K562 (cell line): ENCODE data around the gene PIGV. TPM values are rescaled to one million over a fixed set of nuclear protein-coding genes. Genes with fewer than 3 reads are reported as not detected.

Experiments
- BCLAF1 ChIP-seq, 2 experiments: fragments of 450-650 bp in 1 of 2; IDR thresholded peaks; 2 replicates each; pipeline ENCODE4 v1.6.1; 2011 to 2017; ENCODE audit warnings: low read depth in 2 of 2, antibody characterized with exemption in 1 of 2, borderline replicate concordance in 1 of 2, low read length in 1 of 2, mild to moderate bottlenecking in 1 of 2, mixed read lengths in 1 of 2; ENCODE audit not compliant: control insufficient read depth in 1 of 2
- BRCA1 ChIP-seq, 2 experiments: fragments of 450-650 bp in 1 of 2; sonication (generic) in 1 of 2; formaldehyde crosslinking in 1 of 2; IDR thresholded peaks; 2 replicates each; pipeline versions ENCODE4 v1.5.0 to v1.6.1; 2017 to 2020; ENCODE audit warnings: mild to moderate bottlenecking in 1 of 2, missing genetic modification reagents in 1 of 2
- CREB5 ChIP-seq: fragments of 250-450 bp; sonication (Bioruptor Pico); IDR thresholded peaks from 2 replicates; pipeline ENCODE4 v1.5.0; 2020; ENCODE audit warnings: mild to moderate bottlenecking
- HDAC2 ChIP-seq: fragments of 450-650 bp; IDR thresholded peaks from 2 replicates; pipeline ENCODE4 v1.6.1; 2016; ENCODE audit warnings: mild to moderate bottlenecking
- HES1 ChIP-seq: fragments of 450-650 bp; IDR thresholded peaks from 2 replicates; pipeline ENCODE4 v1.6.1; 2016; ENCODE audit warnings: low read depth, mild to moderate bottlenecking, moderate library complexity
- NCOA1 ChIP-seq: fragments of 450-650 bp; IDR thresholded peaks from 2 replicates; pipeline ENCODE4 v1.6.1; 2016; ENCODE audit warnings: low read depth
- NEUROD1 ChIP-seq: fragments of 150-350 bp; IDR thresholded peaks from 2 replicates; pipeline ENCODE4 v1.6.1; 2014; ENCODE audit warnings: borderline replicate concordance, low read length, low read depth; ENCODE audit not compliant: partially characterized antibody
- NR0B1 ChIP-seq: fragments of 450-650 bp; IDR thresholded peaks from one replicate; pipeline ENCODE4 v1.6.1; 2018; ENCODE audit warnings: mild to moderate bottlenecking, moderate library complexity; ENCODE audit not compliant: partially characterized antibody
- PCBP1 ChIP-seq: fragments of 200-400 bp; formaldehyde crosslinking; IDR thresholded peaks from 2 replicates; pipeline ENCODE4 v1.6.1; 2018; ENCODE audit warnings: mild to moderate bottlenecking, low read depth, low read length; ENCODE audit not compliant: poor library complexity, severe bottlenecking
- PKNOX1 ChIP-seq: fragments of 450-650 bp; IDR thresholded peaks from 2 replicates; pipeline ENCODE4 v1.6.1; 2016
- POLR2AphosphoS5 ChIP-seq: IDR thresholded peaks from 2 replicates; pipeline ENCODE4 v1.6.1; 2011; ENCODE audit warnings: mild to moderate bottlenecking, low read depth, low read length, moderate library complexity; ENCODE audit not compliant: control insufficient read depth, insufficient read depth
- STAT5A ChIP-seq: IDR thresholded peaks from 2 replicates; pipeline ENCODE4 v1.6.1; 2012; ENCODE audit warnings: low read length, inconsistent platforms, borderline replicate concordance
- ZNF239 ChIP-seq: fragments of 250-450 bp; sonication (Bioruptor Pico); IDR thresholded peaks from 2 replicates; pipeline ENCODE4 v1.4.0; 2020; ENCODE audit warnings: mild to moderate bottlenecking
- ZNF592 ChIP-seq: fragments of 450-650 bp; IDR thresholded peaks from 2 replicates; pipeline ENCODE4 v1.6.1; 2017; ENCODE audit warnings: antibody characterized with exemption, mild to moderate bottlenecking
- ZNF717 ChIP-seq: fragments of 250-450 bp; sonication (Bioruptor Pico); IDR thresholded peaks from 2 replicates; pipeline ENCODE4 v1.5.0; 2021
- polyA plus RNA-seq, 8 experiments: library from polyadenylated mRNA; depleted of rRNA in 4 of 8; stranded (reverse) in 5 of 8; unstranded in 3 of 8; fragments of >200 nt; fragmentation: Nextera tagmentation in 2 of 8; fragmentation: Illumina TruSeq in 1 of 8; extraction: Ambion mirVana in 2 of 8; extraction: Trizol in 1 of 8; gene quantifications; 2 replicates each; pipeline versions ENCODE4 v1.2.1 to v1.2.3, GENCODE V29; 2011 to 2014; ENCODE audit warnings: inconsistent platforms in 1 of 8, missing spikeins in 1 of 8
- total RNA-seq, 7 experiments: library from RNA; depleted of rRNA in 6 of 7; stranded (reverse); fragments of >200 nt in 6 of 7; fragmentation: Illumina TruSeq in 2 of 7; extraction: Trizol in 2 of 7; gene quantifications; 2 replicates each; pipeline versions ENCODE4 v1.2.1 to v1.2.3, GENCODE V29; 2011 to 2021; ENCODE audit warnings: low replicate concordance in 1 of 7

PIGV gene
- total and polyA plus RNA-seq, 9 of the 15 experiments (the other 6 are each of a cell fraction or from before 2014, with no cell fraction given) = 8.4 to 21.8 (median 11.7) TPM

- TF ChIP-seq POLR2AphosphoS5 (peak; percentile 99), BRCA1 (IDR thresholded peaks at IDR 0.05) (no peak), BRCA1 (CRISPR knock-in tag; IDR thresholded peaks at IDR 0.05) (no peak), STAT5A (peak; percentile 92), NEUROD1 (peak; percentile 39), ZNF239 (CRISPR knock-in tag) (no peak), NR0B1 (no peak), BCLAF1 (IDR thresholded peaks at IDR 0.05; ENCODE audit: borderline replicate concordance in 1 of 2, control insufficient read depth in 1 of 2, low read depth in 2 of 2, low read length in 1 of 2) (no peak), HES1 (peak; percentile 61; the same call in 1 of the 2 replicates), ZNF717 (CRISPR knock-in tag) (no peak), PCBP1 (no peak), NCOA1 (peak; percentile 73; the same call in 1 of the 2 replicates), HDAC2 (peak; percentile 81; the same call in 1 of the 2 replicates), ZNF592 (0 out of 2 replicates have a peak, but pooled peaks have one; percentile 56), CREB5 (CRISPR knock-in tag) (no peak), PKNOX1 (peak; percentile 88)
Observed at GRCh38 chr1:26791626-26792025, 3.9 kb downstream of the PIGV start (continued).
